NCI-H2107 treated with DMSO at 0.1 percent for 48 hours (cell line): ENCODE results near the gene SYT15.
"Not testable (repeated sequence)": the region's sequence is repeated elsewhere in the genome, so short reads cannot be mapped to it uniquely, and the experiment has no call there.

Experiments
- DNase-seq: peaks from one replicate; lab custom pipeline; 2025; ENCODE audit not compliant: unreplicated experiment; lab: John Stamatoyannopoulos, UW

The SYT15 gene

GRCh38 chr10:46588221-46588620 is 9.3 kb downstream of the SYT15 start:
- DNase-seq: not testable (repeated sequence)

GRCh38 chr10:46589589-46589988 is 10.7 kb downstream of the SYT15 start:
- not testable (repeated sequence) for DNase-seq

GRCh38 chr10:46591053-46591452 is 12.1 kb downstream of the SYT15 start:
- not testable (repeated sequence) for DNase-seq

- DNase-seq: not testable (repeated sequence)
Measured at GRCh38 chr10:46593307-46593706, 14.4 kb downstream of the SYT15 start.

GRCh38 chr10:46594453-46595063 is 15.6 kb downstream of the SYT15 start:
- DNase-seq: not testable (repeated sequence)

GRCh38 chr10:46596570-46596969 is 17.6 kb downstream of the SYT15 start:
- DNase-seq: not testable (repeated sequence)

GRCh38 chr10:46597616-46598246 is 18.8 kb downstream of the SYT15 start:
- not testable (repeated sequence) for DNase-seq

GRCh38 chr10:46600516-46600915 is 21.6 kb downstream of the SYT15 start:
- DNase-seq: not testable (repeated sequence)

- DNase-seq: not testable (repeated sequence)
Measured at GRCh38 chr10:46615540-46615939, 36.6 kb downstream of the SYT15 start.

GRCh38 chr10:46616227-46616626 is 37.3 kb downstream of the SYT15 start:
- DNase-seq: not testable (repeated sequence)

GRCh38 chr10:46617134-46617533 is 38.2 kb downstream of the SYT15 start:
- DNase-seq: not testable (repeated sequence)

GRCh38 chr10:46617913-46618312 is 39.0 kb downstream of the SYT15 start:
- not testable (repeated sequence) for DNase-seq

GRCh38 chr10:46623899-46624654 is 45.1 kb downstream of the SYT15 start:
- not testable (repeated sequence) for DNase-seq

GRCh38 chr10:46629805-46630204 is 50.9 kb downstream of the SYT15 start:
- DNase-seq: not testable (repeated sequence)

- not testable (repeated sequence) for DNase-seq
Measured at GRCh38 chr10:46630816-46631215, 51.9 kb downstream of the SYT15 start.

- DNase-seq: not testable (repeated sequence)
Measured at GRCh38 chr10:46631683-46632082, 52.8 kb downstream of the SYT15 start.

GRCh38 chr10:46634698-46635097 is 55.8 kb downstream of the SYT15 start:
- not testable (repeated sequence) for DNase-seq

- not testable (repeated sequence) for DNase-seq
Measured at GRCh38 chr10:46635364-46635959, 56.5 kb downstream of the SYT15 start.

GRCh38 chr10:46640005-46640404 is 61.1 kb downstream of the SYT15 start:
- not testable (repeated sequence) for DNase-seq
